ENCODE data around the gene ITFG1. TPM values are rescaled to one million over a fixed set of nuclear protein-coding genes. Genes with fewer than 3 reads are reported as not detected.

Gene ITFG1
- total RNA-seq, 1 experiment from 2014 or later = 18.0 TPM

DNA sequence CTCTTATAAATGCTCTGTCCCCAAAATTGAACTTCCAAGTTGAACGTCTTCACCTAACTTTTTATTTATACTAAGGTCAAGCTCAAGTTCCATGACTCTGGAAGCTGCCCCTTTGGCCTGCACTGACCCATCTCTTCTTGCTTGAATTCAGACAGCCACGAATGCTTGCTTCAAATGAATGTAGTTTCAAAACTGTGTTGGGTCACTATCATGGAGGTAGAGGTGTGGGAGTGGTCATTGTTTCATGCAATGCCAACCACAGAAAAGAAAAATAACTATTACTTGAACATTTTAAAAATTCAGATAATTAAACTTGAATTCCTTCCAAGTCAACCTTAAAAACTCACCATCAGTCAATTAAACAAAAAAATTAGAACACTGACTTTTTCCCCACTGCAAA is 2.5 kb downstream of the ITFG1 start:
- H3K79me2 ChIP-seq (ENCODE audit: insufficient read depth, low read length) = no peaks in the 10 kb centered on the region
- TF ChIP-seq, protein P1, sequence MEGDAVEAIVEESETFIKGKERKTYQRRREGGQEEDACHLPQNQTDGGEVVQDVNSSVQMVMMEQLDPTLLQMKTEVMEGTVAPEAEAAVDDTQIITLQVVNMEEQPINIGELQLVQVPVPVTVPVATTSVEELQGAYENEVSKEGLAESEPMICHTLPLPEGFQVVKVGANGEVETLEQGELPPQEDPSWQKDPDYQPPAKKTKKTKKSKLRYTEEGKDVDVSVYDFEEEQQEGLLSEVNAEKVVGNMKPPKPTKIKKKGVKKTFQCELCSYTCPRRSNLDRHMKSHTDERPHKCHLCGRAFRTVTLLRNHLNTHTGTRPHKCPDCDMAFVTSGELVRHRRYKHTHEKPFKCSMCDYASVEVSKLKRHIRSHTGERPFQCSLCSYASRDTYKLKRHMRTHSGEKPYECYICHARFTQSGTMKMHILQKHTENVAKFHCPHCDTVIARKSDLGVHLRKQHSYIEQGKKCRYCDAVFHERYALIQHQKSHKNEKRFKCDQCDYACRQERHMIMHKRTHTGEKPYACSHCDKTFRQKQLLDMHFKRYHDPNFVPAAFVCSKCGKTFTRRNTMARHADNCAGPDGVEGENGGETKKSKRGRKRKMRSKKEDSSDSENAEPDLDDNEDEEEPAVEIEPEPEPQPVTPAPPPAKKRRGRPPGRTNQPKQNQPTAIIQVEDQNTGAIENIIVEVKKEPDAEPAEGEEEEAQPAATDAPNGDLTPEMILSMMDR (conservative IDR thresholded peaks at IDR 0.05) = no peak
- H3K23ac ChIP-seq (ENCODE audit: insufficient read length, low read depth, low read length) = no peak overlapping the region
- no peak overlapping the region for H2AK5ac ChIP-seq (ENCODE audit: insufficient read length, low read length)
- H3K9ac ChIP-seq (ENCODE audit: extremely low read depth, insufficient read length, low read length) = no peak overlapping the region
- no peaks in the 10 kb centered on the region for H4K20me1 ChIP-seq (ENCODE audit: control insufficient read depth, insufficient read depth, insufficient read length)
- DNase-seq = no peak
- H4K91ac ChIP-seq (ENCODE audit: insufficient read length, low read depth, low read length) = no peak overlapping the region
- H2BK5ac ChIP-seq (ENCODE audit: insufficient read length, low read length) = no peak overlapping the region
- H3K18ac ChIP-seq (ENCODE audit: insufficient read length, low read depth, low read length) = no peak overlapping the region
- no peaks in the 10 kb centered on the region; the same call in 1 of the 2 replicates for H3K27me3 ChIP-seq (ENCODE audit: insufficient read depth, low read length)
- H3K4me2 ChIP-seq (ENCODE audit: insufficient read depth, insufficient read length, low read length) = no peak overlapping the region
- H2AFZ ChIP-seq (ENCODE audit: low read length) = no peak overlapping the region
- H3K9me3 Mint-ChIP-seq = no peaks in the 10 kb centered on the region; a peak in 1 of 5 replicates
- H3K79me1 ChIP-seq (ENCODE audit: insufficient read depth, low read depth, low read length, poor library complexity, severe bottlenecking) = peaks cover 2% of the 10 kb centered on the region
- no peak overlapping the region for H3K14ac ChIP-seq (ENCODE audit: insufficient read depth, low read length)
- no peak overlapping the region for H3T11ph ChIP-seq (ENCODE audit: low read length)
- no peaks in the 10 kb centered on the region for H3K27me3 Mint-ChIP-seq (ENCODE audit: low read depth)
- H3K4me1 ChIP-seq (ENCODE audit: insufficient read depth, low read length) = no peaks in the 10 kb centered on the region; the same call in 1 of the 2 replicates
- H3K4ac ChIP-seq (ENCODE audit: low read depth, low read length) = no peak overlapping the region
- H2BK12ac ChIP-seq (ENCODE audit: insufficient read length, low read depth, low read length) = no peak overlapping the region
- no peak overlapping the region for H3K27ac ChIP-seq (ENCODE audit: insufficient read length, low read depth, low read length)
- H3K4me1 Mint-ChIP-seq = peaks cover 20 to 22% of the 10 kb centered on the region in 2 experiments
- H3K4me3 Mint-ChIP-seq = no peak overlapping the region
- no peak overlapping the region for H2BK20ac ChIP-seq (ENCODE audit: low read depth, low read length, poor library complexity, severe bottlenecking)
- no peak overlapping the region for H2BK15ac ChIP-seq (ENCODE audit: low read depth, low read length)
- H2BK120ac ChIP-seq (ENCODE audit: low read depth, low read length, poor library complexity, severe bottlenecking) = no peak overlapping the region
- H3K23me2 ChIP-seq (ENCODE audit: insufficient read length, low read depth, low read length, poor library complexity, severe bottlenecking) = peaks cover 11% of the 10 kb centered on the region
- no peak overlapping the region for H3K27ac Mint-ChIP-seq
- H3K9me3 ChIP-seq (ENCODE audit: control insufficient read depth, low read depth, low read length) = no peaks in the 10 kb centered on the region
- H4K5ac ChIP-seq (ENCODE audit: insufficient read length, low read depth, low read length) = no peak overlapping the region
- no peak overlapping the region for H3K56ac ChIP-seq (ENCODE audit: insufficient read length, low read depth, low read length)
- WGBS (ENCODE audit: extremely low coverage, insufficient read length, low lambda C conversion rate) = no CpG with 5 or more reads among the region's 2 CpGs
- H4K8ac ChIP-seq (replicated peaks; ENCODE audit: insufficient read length, low read depth, low read length) = no peak overlapping the region
- H3K36me3 Mint-ChIP-seq (ENCODE audit: insufficient read depth in 1 of 3, low read depth in 3 of 3) = peaks cover 4 to 30% (median 19%) of the 10 kb centered on the region in 3 experiments; a peak in 6 of 7 replicates
